PC-9 (cell line): Measurements from ENCODE around the gene RCSD1.

Experiments used
- EZH2 ChIP-seq: fragments of 200-600 bp; sonication (generic); IDR thresholded peaks from 2 replicates; pipeline ENCODE4 v1.8.0; 2017; ENCODE audit warnings: antibody characterized with exemption, low read depth
- TF ChIP-seq, protein P1 (sequence below): fragments of 200-600 bp; sonication (generic); conservative IDR thresholded peaks from 2 replicates; pipeline ENCODE4 v1.6.1; 2017; ENCODE audit warnings: mixed run types, antibody characterized with exemption, mild to moderate bottlenecking, moderate library complexity

DNA sequence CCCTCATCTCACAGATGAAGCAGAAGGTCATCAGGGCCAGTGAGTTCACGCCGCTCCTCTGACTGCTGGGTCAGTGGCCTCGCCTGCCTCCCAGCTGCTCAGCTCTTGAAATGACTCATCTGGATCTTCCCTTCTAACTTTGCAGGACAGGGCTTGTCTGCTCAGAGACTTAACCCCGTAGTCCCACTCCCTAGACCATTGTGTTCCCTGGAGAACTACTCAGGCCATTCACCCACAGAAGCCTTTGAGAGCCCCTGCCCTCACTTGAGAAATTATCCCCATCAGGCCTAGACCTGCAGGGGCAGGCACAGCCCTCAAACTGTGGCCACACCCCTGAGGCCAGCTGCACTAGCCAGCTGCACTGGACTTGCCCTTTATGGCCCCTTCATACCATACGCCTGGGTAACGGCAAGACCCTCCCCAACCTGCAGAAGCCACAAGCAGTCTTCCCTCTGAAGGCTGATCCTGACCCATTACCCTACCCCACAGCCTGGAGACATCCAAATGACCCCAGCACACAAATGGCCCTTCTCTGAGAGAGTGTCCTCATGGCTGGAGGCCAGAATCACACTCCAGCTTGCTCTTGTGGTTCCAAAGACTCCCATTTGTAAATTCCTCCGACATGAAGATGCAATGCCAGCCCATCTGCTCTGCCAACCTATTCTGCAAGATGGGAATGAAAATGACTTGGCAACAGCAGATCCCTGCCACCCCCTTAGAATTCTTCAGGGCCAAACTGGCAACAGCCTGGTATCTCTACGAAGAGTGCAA, 33.2 kb downstream of the RCSD1 start:
- TF ChIP-seq, protein P1, sequence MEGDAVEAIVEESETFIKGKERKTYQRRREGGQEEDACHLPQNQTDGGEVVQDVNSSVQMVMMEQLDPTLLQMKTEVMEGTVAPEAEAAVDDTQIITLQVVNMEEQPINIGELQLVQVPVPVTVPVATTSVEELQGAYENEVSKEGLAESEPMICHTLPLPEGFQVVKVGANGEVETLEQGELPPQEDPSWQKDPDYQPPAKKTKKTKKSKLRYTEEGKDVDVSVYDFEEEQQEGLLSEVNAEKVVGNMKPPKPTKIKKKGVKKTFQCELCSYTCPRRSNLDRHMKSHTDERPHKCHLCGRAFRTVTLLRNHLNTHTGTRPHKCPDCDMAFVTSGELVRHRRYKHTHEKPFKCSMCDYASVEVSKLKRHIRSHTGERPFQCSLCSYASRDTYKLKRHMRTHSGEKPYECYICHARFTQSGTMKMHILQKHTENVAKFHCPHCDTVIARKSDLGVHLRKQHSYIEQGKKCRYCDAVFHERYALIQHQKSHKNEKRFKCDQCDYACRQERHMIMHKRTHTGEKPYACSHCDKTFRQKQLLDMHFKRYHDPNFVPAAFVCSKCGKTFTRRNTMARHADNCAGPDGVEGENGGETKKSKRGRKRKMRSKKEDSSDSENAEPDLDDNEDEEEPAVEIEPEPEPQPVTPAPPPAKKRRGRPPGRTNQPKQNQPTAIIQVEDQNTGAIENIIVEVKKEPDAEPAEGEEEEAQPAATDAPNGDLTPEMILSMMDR: no peak
- TF ChIP-seq EZH2: no peak
